Esophagus muscularis mucosa (tissue), 4 donors: Measurements from ENCODE around the gene PLK1.
"Not testable (repeated sequence)": the region's sequence is repeated elsewhere in the genome, so short reads cannot be mapped to it uniquely, and the experiment has no call there.

Source experiments
- EP300 ChIP-seq: sonication (generic); formaldehyde crosslinking; IDR thresholded peaks from one replicate; pipeline ENCODE4 v1.6.1; 2017; ENCODE audit warnings: antibody characterized with exemption
- POLR2AphosphoS5 ChIP-seq, 2 donors: sonication (generic); formaldehyde crosslinking; IDR thresholded peaks; one replicate each; pipeline ENCODE4 v1.6.1; 2017; ENCODE audit warnings: antibody characterized with exemption in 2 of 2
- TF ChIP-seq, protein P1 (sequence below), 3 experiments: fragments of 200-600 bp in 2 of 3; fragments of 450-650 bp in 1 of 3; sonication (generic) in 2 of 3; IDR thresholded peaks; one replicate each; pipeline ENCODE4 v1.5.1; 2017 to 2019; ENCODE audit warnings: antibody characterized with exemption in 3 of 3, mild to moderate bottlenecking in 2 of 3, moderate library complexity in 1 of 3

- TF ChIP-seq POLR2AphosphoS5 (IDR thresholded peaks at IDR 0.05); EP300: not testable (repeated sequence)
- TF ChIP-seq, protein P1, sequence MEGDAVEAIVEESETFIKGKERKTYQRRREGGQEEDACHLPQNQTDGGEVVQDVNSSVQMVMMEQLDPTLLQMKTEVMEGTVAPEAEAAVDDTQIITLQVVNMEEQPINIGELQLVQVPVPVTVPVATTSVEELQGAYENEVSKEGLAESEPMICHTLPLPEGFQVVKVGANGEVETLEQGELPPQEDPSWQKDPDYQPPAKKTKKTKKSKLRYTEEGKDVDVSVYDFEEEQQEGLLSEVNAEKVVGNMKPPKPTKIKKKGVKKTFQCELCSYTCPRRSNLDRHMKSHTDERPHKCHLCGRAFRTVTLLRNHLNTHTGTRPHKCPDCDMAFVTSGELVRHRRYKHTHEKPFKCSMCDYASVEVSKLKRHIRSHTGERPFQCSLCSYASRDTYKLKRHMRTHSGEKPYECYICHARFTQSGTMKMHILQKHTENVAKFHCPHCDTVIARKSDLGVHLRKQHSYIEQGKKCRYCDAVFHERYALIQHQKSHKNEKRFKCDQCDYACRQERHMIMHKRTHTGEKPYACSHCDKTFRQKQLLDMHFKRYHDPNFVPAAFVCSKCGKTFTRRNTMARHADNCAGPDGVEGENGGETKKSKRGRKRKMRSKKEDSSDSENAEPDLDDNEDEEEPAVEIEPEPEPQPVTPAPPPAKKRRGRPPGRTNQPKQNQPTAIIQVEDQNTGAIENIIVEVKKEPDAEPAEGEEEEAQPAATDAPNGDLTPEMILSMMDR (IDR thresholded peaks at IDR 0.05): not testable (repeated sequence)
Measured at GRCh38 chr16:23631874-23632273, 46.8 kb upstream of the PLK1 start.
